ENCODE results near the gene HIVEP1.
"Not testable (repeated sequence)": the region's sequence is repeated elsewhere in the genome, so short reads cannot be mapped to it uniquely, and the experiment has no call there.

Gene HIVEP1

GRCh38 chr6:12116978-12117377 is 104.9 kb downstream of the HIVEP1 start:
- DNase-seq (ENCODE audit: low read depth, low spot score): no peak

DNA sequence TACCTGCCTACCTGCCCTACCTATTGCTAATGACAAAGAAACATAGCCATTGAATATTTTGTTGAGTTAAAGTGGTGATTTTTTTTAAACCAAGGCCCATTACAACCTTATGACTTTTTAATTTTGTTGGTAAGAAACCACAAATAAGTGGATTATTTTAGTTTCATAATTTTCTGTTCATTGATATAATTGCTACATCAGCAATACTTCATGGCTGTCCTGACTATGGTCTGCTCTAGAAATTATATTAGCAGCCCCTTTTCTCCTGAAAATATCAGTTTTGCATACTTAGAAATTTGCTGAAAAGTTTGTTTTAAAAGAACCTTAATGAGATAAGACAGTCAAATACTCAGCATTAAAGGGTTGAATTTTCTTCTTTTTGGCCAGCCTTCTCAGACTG is 106.5 kb downstream of the HIVEP1 start:
- DNase-seq (ENCODE audit: low read depth, low spot score): no peak

- no peak for DNase-seq (ENCODE audit: low read depth, low spot score)
Observed at GRCh38 chr6:12119085-12119588, 107.0 kb downstream of the HIVEP1 start.

GRCh38 chr6:12125396-12125795 is 113.3 kb downstream of the HIVEP1 start:
- no peak for DNase-seq (ENCODE audit: low read depth, low spot score)

DNA sequence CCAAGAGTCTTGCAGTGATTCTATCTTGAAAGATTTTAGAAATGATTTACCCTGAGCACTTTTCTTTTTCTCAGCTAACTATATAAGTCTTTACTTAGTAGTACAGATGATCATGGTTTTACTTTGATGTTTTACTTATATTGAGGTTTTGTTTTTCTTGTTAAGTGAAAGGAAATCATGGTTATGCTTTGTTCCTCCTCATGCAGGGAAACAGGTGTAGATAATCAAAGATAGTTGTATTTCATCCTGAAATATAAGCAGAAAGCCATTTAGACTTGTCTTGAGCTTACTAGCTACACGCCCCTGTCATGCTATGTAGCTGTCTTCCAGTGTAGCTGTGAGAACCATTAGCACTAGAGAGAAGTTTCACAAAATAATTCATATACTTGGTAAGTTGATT is 113.9 kb downstream of the HIVEP1 start:
- DNase-seq (ENCODE audit: low read depth, low spot score): no peak

- no peak for DNase-seq (ENCODE audit: low read depth, low spot score)
Observed at GRCh38 chr6:12129523-12129922, 117.4 kb downstream of the HIVEP1 start.

- no peak for DNase-seq (ENCODE audit: low read depth, low spot score)
Observed at GRCh38 chr6:12132351-12133222, 120.5 kb downstream of the HIVEP1 start.

- DNase-seq (ENCODE audit: low read depth, low spot score): no peak
Observed at GRCh38 chr6:12134581-12134980, 122.5 kb downstream of the HIVEP1 start.

- no peak for DNase-seq (ENCODE audit: low read depth, low spot score)
Observed at GRCh38 chr6:12134991-12135390, 122.9 kb downstream of the HIVEP1 start.

- DNase-seq (ENCODE audit: low read depth, low spot score): no peak
Observed at GRCh38 chr6:12136905-12137304, 124.8 kb downstream of the HIVEP1 start.

- DNase-seq (ENCODE audit: low read depth, low spot score): no peak
Observed at GRCh38 chr6:12137480-12137879, 125.4 kb downstream of the HIVEP1 start.

- DNase-seq (ENCODE audit: low read depth, low spot score): no peak
Observed at GRCh38 chr6:12138381-12138780, 126.3 kb downstream of the HIVEP1 start.

DNA sequence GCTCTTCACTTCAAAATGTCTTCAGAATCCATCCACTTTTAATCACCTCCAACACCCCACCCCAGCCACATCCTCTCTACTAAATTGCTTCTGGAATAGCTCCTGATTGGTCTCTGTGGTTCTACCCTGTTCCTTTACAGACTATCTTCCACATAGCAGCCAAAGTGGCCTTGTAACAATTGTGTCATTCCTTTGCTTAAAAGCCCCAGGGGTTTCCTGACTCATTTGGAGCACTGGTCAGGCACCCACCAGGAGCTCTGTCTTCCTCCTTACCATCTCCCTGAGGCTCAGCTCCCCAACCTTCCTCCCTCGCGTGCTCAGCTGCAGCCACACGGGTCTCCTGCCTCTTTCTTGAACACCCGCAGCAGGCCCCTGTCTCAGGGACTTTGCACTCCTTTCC is 126.8 kb downstream of the HIVEP1 start:
- no peak for DNase-seq (ENCODE audit: low read depth, low spot score)

DNA sequence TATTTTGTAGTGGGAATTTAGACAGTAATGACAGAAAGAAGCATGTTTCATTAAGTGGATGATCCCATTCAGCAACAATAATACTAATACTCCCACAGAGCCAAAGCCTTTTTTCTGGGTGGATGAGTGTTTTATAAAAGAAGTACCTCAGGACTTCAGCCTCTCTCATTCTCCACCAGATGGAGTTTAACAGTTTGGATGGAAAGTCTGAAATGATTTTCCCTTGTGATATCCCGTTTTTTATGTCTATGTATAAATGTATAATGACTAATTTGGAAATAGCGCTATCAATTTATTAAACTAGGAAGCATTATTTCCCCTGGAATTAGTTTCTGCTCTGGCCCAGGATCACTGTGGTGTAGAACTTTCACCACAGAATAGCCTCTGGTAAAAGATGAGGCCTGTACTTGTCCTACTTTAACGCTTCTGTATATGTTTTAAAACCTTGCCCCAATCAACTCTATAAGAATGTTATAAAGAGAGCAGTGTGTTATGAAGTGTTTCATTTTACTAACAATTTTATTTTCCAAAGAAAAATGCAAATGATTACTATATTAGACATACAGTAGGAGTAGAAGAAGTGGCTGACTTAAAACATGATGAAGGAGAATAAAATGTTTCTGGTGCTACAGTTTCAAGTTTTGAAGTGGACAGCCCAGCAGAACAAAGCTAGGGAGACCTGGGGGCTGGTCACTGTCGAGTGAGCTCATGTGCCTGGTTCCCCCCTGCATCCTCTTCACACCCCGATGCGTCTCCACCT is 135.6 kb downstream of the HIVEP1 start:
- no peak for DNase-seq (ENCODE audit: low read depth, low spot score)

DNA sequence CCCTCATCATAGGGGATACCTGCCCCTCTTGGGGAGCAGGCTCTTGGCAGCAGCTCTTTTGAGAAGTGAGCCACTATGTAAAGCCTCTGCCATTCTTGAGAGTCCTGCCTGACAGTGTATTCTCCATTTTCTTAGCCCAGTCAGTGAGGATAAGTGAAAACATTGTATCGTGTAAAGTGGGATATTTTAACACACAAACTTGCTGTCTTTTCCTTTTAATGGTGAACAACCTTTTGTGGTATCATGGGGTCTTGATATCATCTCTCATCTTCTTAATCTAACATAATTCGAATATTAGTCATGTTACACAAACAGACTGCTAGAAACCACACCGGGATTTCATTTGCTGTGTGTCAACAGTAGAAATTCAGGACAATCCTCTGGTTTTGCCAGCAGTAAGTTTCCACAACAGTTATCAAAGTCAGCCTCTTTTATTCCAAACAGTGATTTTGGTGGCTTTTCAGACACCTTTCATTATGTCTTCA is 136.2 kb downstream of the HIVEP1 start:
- no peak for DNase-seq (ENCODE audit: low read depth, low spot score)

GRCh38 chr6:12148841-12149240 is 136.7 kb downstream of the HIVEP1 start:
- no peak for DNase-seq (ENCODE audit: low read depth, low spot score)

- no peak for DNase-seq (ENCODE audit: low read depth, low spot score)
Observed at GRCh38 chr6:12149944-12150510, 137.9 kb downstream of the HIVEP1 start.

DNA sequence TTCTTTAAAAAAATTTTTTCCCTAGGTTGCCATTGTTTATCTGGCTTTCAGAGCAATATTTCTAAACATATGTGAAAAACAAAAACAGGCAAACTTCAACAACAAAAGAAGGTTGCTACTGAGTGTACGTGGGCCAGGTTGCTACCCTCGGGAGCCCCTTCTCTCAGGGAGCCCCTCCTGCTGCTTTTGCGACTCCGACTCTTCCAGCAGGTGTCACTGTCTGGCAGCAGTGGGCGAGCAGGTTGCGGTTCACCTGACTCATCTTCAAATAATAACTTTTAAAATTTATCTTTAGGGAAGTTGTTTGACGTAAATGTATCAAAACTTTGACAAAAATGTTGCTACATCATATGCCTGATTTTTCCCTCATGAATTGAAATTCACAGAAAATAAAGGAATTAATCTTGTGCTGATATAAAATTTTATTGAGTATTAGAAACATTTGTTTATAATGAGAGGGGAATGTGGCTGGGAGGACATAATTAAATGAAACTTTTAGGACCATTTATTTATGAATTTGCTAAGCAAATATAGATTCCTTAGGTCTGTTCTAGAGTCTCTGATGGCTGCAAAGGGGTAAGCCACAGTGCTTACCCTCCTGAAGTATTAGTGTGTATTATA is 138.8 kb downstream of the HIVEP1 start:
- DNase-seq (ENCODE audit: low read depth, low spot score): no peak

GRCh38 chr6:12151433-12151820 is 139.3 kb downstream of the HIVEP1 start:
- DNase-seq (ENCODE audit: low read depth, low spot score): no peak

- DNase-seq (ENCODE audit: low read depth, low spot score): no peak
Observed at GRCh38 chr6:12152023-12152970, 140.2 kb downstream of the HIVEP1 start.

GRCh38 chr6:12155769-12156168 is 143.7 kb downstream of the HIVEP1 start:
- not testable (repeated sequence) for DNase-seq (ENCODE audit: low read depth, low spot score)

Data from activated naive CD8-positive, alpha-beta T cell treated with anti-CD3 and anti-CD28 coated beads, Interleukin-2, amount 50 U/mL, for 16 hours (primary cell).